ENCODE measurements around the gene RUNX2.

- no peak for TF ChIP-seq CTCF (IDR thresholded peaks at IDR 0.05; ENCODE audit: poor library complexity, severe bottlenecking)
- TF ChIP-seq SMC3 (conservative IDR thresholded peaks at IDR 0.05; ENCODE audit: poor library complexity), result no peak
- TF ChIP-seq REST (IDR thresholded peaks at IDR 0.05; ENCODE audit: borderline replicate concordance), result no peak
- no peak for TF ChIP-seq POLR2AphosphoS5 (IDR thresholded peaks at IDR 0.05)
- no peak for TF ChIP-seq EZH2 (IDR thresholded peaks at IDR 0.05; ENCODE audit: borderline replicate concordance, insufficient read depth, low read length, poor library complexity, severe bottlenecking)
- TF ChIP-seq RAD21 (conservative IDR thresholded peaks at IDR 0.05), result no peak
- no peak for TF ChIP-seq EP300 (conservative IDR thresholded peaks at IDR 0.05; ENCODE audit: poor library complexity, severe bottlenecking)
- TF ChIP-seq MXI1 (conservative IDR thresholded peaks at IDR 0.05; ENCODE audit: poor library complexity, severe bottlenecking), result no peak
These were observed 281.1 kb downstream of the RUNX2 start for GRCh38 chr6:45609141-45609638.
